Myocyte (in vitro differentiated cells): ENCODE measurements around the gene DENND4A. TPM values are rescaled to one million over a fixed set of nuclear protein-coding genes. Genes with fewer than 3 reads are reported as not detected.
"Not testable (repeated sequence)": the region's sequence is repeated elsewhere in the genome, so short reads cannot be mapped to it uniquely, and the experiment has no call there.

ENCODE experiments used
- DNase-seq: peaks from one replicate; pipeline ENCODE4 v3.0.0-alpha.2; 2012; ENCODE audit warnings: low read depth
- total RNA-seq: library from RNA; depleted of rRNA; stranded (reverse); fragments of >200 nt; gene quantifications from 2 replicates; pipeline ENCODE4 v1.2.3, GENCODE V29; 2014

DENND4A gene
- total RNA-seq, 1 donor from 2014 or later: 26.0 TPM

DNA sequence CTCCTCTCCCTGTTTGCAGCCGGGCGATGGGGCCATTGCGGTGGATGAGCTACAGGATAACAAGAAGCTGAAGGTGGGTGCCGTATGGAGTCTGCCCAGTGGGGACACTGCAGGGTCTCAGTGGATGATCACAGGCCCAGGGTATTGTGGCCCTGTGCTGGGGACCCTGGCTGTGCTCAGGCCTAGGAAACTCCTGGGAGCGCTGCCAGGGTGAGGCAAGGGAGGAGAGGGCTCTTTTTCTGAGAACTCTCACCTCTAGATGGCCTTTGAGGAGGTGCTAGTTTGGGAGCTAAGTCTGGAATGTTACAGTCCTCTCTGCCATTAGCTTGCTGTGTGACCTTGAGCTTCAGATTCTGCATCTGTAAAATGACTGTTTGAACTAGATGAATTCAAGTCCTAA is 154.0 kb downstream of the DENND4A start:
- no peak for DNase-seq

DNA sequence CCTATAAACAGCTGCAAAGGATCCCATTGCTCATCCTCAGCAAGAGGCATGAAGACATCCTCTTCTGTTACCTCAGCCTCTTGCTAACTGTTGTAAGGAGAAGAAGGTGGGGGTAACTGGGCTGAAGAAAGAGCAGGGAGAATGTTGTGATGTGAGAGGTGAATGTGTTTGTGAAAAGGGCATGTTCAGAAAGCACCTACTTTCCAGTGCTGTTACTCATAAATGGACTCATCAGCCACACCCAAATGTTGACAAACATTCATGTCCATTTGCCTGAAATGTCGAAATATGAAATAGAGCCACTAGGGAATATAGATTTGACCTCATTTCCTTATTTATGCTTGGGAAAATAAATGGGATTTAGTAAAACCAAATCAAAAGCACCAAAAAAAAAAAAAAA is 157.7 kb downstream of the DENND4A start:
- DNase-seq: no peak

DNA sequence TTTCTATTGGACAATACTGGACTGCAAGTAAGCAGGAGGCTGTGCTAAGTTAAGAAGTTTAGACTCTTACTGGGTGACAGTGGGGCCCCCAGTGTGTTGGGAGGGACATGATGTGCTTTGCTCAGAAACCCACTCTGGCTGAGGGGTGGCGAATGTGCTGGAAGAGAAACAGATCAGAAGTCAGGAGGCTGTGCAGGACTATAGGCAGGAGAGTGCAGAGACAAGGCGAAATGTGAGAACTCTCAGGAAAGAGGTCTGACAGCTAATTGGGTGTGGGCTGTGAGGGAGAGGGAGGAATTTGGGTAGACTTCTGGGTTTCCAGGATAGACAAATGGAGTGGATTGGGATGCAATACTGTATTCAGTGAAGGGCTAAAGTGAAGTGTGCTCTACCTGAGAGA is 158.3 kb downstream of the DENND4A start:
- no peak for DNase-seq

DNA sequence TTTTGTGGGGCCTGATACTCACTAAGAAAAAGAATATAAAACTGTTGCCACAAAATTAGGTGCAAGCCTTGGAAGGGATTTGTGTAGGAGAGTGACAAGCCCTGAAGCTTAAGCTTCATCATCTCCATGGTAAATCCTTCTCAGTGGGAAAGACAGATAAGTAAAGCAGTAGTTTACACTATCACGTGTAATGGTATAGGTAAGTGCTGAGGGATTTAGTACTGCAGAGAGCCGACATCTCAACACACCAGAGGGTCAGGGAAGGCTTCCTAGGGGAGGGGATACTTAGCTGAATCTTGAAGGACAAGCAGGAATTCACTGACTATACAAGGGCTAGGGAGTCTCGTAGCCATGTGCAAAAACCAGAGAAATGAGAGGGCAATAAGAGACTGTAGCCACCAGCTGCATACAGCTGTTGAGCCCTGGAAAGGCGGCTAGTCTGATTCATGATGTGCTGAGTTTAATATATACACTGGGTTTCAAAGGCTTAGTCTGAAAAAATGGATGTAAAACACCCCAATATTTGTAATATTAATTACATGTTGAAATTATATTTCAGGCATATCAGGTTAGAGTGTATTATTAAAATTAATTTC is 159.2 kb downstream of the DENND4A start:
- DNase-seq: no peak

DNA sequence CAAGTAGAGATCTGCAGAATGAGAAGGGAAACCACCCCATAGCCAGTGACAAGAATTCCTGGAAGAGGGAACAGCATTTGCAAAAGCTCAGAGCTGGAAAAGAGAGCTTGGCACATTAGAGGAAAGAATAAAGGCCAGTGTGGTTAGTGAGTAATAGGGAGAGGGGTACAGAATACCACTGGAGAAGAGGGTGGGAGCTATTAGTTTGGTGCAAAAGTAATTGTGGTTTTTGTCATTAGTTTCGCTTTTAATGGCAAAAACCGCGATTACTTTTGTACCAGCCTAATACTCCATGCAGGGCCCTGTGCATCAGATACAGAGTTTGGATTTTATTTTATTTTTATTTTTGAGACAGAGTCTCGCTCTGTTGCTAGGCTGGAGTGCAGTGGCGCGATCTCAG is 160.6 kb downstream of the DENND4A start:
- no peak for DNase-seq

DNA sequence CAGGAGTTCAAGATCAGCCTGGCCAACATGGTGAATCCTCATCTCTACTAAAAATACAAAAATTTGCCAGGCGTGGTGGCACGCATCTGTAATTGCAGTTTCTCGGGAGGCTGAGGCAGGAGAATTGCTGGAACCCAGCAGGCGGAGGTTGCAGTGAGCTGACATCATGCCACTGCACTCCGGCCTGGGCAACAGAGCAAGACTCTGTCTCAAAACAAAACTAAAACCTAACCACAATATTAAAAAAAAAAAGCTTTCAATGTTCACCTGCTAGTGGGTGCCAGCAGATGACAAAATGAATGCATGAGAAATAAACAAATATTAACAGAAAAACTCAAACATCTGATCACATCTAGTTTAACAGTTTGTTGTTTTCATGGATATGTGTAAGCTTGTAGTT is 161.3 kb downstream of the DENND4A start:
- DNase-seq: no peak

DNA sequence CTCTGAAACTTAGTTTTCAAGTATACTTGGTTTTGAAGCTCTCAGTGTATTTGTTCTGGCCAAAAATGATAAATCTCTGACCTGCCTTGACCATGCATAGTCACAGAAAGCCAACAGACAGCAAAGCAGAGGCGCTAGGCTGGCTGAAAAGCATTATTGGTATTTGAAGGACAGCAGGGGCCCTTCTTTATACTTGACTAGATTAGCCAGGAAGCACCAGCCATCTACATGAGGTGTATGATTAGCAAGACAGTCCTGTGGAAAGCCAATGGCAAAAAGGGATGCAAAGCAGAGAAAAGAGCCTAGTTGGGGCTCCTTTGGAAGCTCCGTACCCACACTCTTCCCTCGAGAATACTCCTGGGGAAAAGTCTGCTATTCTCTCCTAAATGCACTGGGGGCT is 162.5 kb downstream of the DENND4A start:
- no peak for DNase-seq

DNA sequence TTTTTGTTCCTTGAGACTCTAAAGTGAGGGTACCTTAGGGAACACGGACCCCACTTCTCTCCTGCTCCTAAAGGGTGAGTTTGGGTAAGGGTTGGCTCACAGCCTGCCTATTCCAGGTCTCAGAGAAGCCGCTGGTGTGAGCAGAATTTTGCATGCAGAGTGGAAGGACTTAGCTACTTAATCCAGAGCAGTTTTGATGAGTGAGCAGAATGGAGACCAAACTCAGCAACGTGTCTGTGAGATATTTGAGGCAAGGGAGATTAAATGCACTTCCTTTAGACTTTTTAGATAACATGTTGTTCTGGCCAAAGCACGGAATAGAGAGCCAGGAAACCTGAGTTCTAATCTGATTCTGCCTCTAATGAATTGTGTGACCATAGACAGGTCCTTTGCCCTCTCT is 165.2 kb downstream of the DENND4A start:
- no peak for DNase-seq

DNA sequence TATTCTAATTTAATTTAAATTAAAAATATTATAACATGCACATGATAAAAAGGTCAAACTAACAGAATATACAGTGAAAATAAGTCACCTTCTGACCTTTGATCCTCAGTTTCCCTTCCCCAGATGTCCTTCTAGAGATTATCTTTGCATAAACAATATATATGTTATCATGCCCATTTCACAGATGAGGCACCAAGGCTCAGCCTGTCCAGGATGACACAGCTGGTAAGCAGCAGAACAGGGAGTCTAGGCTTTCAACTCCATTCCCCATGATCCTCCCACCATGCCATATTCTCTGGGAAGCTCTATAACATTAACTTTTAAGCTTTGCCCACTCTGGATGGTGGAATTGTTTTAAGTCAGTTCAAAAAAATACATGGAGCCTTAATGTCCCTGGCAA is 169.0 kb downstream of the DENND4A start:
- DNase-seq: no peak

DNA sequence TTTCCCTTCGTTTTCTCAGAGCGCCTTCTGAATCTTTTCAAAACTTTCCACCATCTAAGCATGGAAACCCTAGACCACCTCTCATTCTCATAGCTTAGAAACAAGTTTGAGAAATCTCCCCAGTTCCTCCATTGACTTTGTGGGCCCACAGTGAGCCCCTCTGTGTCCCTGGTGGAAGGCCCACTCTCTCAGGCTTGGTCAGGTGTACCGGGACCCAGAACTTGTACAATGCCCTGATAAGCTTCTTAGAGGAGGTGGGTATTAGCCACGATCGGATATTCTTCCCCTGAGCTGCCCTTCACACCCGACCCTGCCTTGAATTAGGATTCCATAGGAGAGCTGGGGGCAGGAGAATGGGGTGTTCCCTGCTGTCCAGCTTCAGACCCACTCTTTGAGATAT is 170.5 kb downstream of the DENND4A start, which contains the start of gene SLC24A1:
Gene SLC24A1 (plus strand): TSS at position 301 of the 400 bp plus-strand sequence. CDS start 2,143 bp downstream, outside the sequence.
- no peak for DNase-seq

DNA sequence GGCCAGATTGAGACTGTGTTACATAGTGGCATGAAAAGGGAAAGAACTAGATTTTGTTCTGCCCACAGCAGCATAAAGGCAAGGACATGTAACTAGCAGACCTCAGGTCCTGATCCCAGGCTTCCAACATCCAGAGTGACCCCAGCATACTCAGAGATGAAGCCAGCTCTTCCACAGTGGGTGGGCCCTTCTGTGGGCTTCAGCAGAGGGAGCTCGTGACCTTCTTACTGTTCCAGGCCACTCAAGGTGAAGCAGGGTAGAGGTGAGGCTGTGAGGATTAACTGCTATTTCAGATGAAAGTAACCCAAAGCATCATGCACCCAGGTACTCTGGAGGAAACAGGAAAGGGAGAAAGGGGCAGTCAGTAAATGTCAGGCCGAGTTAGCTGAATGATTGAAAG is 171.3 kb downstream of the DENND4A start:
- no peak for DNase-seq

DNA sequence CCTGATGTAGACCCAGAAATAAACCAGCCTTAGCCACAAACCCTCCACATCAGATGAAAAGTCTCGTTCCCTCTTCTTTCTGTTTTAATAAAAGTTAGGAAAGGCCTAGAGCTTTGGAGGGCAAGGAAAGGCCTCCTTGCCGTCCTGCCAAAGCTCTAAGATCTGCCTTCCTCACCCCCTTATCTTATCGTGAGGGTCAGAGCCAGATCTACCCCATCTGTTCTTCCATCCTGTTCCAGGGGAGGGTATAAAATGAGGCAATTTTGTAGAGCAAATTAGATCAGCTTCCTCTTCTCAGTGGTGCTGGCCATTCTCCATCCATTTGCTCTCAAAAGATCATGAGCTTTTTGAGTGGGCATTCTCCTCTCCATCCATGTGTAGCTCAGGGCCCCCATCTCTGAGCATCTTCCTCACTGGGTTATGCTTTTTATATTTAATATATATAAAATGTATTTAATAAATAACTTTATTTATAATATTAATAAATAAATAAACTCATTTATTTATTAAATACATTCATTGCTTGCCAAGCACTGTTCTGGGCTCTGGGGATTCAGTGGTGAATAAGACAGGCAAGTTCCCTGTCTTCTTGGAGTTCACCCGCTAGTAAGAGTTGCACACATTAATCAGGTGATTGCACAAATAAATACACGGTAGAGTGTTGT is 172.3 kb downstream of the DENND4A start:
- no peak for DNase-seq

DNA sequence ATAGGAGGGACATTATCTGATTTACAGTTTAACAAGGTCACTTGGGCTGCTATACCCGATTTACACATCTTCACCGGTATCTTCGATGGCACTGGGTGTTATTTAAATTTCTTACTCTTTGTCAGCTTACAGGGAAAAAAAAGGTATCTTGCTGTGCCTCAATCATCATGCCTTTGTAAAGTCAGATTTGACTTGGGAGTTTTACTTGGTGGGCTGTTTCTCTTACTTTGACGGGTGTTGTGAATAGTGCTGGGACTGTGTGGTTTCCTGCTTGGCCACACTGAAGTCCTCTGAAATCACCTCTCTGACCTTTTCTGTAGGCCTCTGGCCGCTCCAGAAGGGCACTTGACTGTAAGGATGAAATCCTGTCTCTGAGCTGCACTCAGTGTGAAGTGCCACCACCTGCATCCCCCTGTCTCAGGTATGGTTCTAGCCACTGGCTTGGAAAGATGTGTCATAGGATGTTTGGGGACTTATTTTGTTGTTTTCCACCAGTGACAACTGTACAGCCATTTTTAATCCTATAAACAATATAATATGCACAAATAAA is 173.5 kb downstream of the DENND4A start:
- no peak for DNase-seq

DNA sequence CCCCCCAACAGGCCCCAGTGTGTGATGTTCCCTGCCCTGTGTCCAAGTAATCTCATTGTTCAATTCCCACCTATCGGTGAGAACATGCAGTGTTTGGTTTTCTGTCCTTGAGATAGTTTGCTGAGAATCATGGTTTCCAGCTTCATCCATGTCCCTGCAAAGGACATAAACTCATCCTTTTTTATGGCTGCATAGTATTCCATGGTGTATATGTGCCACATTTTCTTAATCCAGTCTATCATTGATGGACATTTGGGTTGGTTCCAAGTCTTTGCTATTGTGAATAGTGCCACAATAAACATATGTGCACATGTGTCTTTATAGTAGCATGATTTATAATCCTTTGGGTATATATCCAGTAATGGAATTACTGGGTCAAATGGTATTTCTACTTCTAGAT is 176.2 kb downstream of the DENND4A start:
- not testable (repeated sequence) for DNase-seq

DNA sequence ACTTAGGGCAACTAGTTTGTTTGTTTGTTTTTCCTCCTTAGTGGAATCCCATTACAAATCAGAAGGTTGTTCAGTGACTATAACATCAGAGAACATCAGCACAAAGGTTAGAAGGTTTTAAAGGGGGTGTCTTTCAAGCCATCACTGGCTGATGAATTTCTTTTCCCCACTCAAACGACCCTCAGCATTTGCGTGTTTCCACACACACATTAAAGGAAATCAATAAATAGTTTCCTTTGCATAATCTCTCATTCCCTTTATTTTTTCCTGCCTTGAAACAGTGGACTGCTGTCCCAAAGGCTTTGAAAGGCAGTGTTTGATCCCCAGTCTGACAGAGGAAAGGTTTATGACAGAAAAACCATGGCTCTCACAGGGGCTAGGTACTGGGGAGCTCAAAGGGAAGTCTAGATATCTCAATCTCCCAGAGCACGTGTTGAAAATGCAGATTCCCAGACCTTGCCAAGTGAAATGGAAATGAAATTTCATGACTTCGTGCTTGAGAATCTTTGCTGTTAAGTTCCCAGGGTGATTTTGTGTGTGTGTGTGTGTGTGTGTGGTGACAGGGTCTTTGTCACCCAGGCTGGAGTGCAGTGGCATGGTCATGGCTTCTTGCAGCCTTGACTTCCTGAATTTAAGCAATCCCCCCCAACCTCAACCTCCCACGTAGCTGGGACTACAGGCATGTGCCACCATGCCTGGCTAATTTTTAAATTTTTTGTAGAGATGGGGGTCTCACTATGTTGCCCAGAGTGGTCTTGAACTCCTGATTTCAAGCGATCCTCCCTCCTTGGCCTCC is 178.9 kb downstream of the DENND4A start:
- no peak for DNase-seq

DNA sequence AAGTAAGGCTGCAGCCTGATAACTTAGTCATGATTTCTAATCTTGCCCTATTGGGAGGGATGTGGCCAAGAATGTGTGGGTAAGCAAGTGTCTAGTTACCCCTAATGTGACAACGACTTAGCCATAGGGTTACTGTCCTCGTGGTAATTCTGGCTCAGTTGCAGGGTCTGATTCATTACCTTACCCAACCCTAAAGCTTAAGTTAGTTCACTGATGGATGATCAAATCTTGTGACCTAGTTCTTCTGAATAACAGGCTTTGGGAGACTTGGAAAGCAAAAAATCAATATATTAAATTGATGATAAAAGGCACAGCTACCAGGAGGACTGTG is 179.5 kb downstream of the DENND4A start:
- no peak for DNase-seq

DNA sequence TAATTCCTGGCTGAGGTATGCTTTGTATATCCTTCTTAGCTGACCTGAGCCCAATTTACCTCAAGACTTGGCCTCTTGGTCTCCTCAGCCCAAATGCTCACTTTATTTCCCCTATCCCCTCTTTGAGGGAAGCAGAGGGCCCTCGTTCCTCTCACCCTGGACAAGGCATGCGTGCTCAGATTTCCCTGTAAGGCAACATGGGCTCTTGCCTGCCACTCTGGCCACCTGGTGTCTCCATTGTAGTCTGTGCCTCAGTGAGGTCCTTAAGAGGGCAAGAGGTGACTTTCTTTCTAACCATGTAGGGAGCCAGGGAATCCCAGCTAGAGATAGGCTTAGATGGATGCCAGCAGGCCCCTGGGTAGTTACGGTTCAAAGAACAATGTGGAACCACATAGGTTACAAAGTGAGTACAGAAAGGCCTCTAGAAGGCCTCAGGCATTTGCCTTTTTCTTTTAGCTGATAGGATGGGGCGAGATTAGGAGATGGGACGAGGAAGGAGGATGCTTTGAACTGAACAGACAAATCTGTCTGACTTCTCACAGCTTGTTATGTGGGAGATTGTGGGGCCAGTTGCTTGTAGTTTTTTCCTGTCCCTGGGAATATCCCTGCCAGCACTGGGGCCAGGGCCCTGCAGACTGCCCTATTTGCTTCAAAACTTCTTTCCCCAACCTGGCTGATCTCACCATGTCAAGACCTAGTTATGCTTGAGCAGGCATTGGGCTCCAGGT is 180.0 kb downstream of the DENND4A start:
- peak; percentile 18 for DNase-seq

DNA sequence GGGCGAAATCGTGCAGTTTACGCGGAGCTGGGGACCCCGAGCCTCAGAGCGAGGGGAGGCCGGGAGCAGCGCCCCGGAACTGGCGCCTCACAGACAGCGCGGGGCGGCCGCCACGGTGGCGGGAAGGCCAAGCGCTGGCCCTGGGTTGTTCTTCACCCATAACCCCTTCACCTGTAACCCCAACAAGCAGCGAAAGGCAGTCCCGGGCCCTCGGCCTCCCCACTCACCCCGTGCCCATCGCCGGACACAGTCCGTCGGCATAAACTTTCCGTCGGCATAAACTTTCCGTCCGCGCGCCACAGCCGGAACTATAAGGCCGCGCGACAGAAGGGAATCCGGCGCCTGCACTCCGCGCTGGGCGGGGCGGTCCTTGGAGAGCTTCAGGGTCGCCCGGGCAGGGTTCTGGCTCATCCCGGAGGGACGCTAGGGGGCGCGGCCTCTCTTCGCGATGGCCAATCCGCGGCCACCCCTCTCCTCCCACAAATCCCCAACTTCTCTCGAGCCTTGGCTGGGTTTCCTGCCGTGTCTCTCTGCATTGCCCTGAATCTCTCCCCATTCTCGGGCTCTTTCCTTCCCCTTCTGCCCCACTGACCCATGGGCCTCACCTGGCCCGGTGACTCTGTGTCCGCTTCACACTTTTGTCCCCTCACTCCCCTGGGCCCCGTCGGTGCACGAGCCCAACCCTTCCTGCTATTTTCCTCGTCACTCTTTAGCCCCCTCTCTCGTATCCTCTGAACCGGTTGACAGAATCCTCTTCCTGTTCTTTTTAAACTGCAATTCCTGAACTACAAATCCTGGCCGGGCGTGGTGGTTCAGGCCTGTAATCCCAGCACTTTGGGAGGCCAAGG is 181.0 kb downstream of the DENND4A start, which contains the start of gene INTS14:
Gene INTS14 (minus strand): TSS at position 261 of the 848 bp plus-strand sequence. CDS start 3,751 bp downstream, outside the sequence.
- peak; percentile 97 for DNase-seq
